GM06990 (cell line): ENCODE results near the gene RANGRF.

ENCODE experiments used
- DNase-seq: peaks from one replicate; pipeline ENCODE4 v3.0.0-alpha.2; 2011; ENCODE audit not compliant: insufficient read length; ENCODE audit errors: extremely low read depth
- H3K27me3 ChIP-seq: replicated peaks from 2 replicates; pipeline ENCODE4 v1.6.0; 2011; ENCODE audit warnings: low read length; ENCODE audit not compliant: control insufficient read depth, insufficient read depth
- H3K36me3 ChIP-seq: 2 replicates; pipeline ENCODE4 v1.5.1; 2011; ENCODE audit warnings: low read length; ENCODE audit not compliant: control insufficient read depth, insufficient read depth
- H3K4me3 ChIP-seq: replicated peaks from 2 replicates; pipeline ENCODE4 v1.5.1; 2011; ENCODE audit warnings: low read depth, mild to moderate bottlenecking, control low read depth, low read length
- TF ChIP-seq, protein P1 (sequence below): IDR thresholded peaks from 2 replicates; pipeline ENCODE4 v1.5.1; 2011; ENCODE audit warnings: low read length, control low read depth, mild to moderate bottlenecking, inconsistent platforms; ENCODE audit not compliant: insufficient read depth, poor library complexity, severe bottlenecking

RANGRF gene

GRCh38 chr17:8253801-8254200 is 34.7 kb upstream of the RANGRF start:
- Histone ChIP-seq H3K27me3 (no peaks in the 10 kb centered on the region), H3K36me3 (peaks cover 25% of the 10 kb centered on the region), H3K4me3 (no peak overlapping the region)
- no peak for DNase-seq
- TF ChIP-seq, protein P1, sequence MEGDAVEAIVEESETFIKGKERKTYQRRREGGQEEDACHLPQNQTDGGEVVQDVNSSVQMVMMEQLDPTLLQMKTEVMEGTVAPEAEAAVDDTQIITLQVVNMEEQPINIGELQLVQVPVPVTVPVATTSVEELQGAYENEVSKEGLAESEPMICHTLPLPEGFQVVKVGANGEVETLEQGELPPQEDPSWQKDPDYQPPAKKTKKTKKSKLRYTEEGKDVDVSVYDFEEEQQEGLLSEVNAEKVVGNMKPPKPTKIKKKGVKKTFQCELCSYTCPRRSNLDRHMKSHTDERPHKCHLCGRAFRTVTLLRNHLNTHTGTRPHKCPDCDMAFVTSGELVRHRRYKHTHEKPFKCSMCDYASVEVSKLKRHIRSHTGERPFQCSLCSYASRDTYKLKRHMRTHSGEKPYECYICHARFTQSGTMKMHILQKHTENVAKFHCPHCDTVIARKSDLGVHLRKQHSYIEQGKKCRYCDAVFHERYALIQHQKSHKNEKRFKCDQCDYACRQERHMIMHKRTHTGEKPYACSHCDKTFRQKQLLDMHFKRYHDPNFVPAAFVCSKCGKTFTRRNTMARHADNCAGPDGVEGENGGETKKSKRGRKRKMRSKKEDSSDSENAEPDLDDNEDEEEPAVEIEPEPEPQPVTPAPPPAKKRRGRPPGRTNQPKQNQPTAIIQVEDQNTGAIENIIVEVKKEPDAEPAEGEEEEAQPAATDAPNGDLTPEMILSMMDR, result no peak

DNA sequence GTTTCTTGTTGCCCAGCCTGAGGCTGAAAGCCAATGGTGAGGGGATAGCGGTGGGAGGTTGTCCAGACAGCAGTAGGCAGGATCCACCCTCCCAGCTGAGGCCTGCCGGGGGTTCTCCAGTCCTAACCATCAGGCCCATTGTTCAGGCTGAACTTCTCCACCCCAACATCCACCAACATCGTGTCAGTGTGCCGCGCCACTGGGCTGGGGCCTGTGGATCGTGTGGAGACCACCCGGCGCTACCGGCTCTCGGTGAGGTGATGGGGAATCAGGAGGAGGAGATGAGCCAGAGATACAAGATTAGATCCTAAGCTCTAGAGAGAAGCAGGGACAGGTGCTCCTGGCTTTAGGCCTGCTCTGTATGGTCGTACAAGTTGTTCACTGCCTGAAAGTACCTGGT is 33.6 kb upstream of the RANGRF start:
- H3K4me3 ChIP-seq, result no peak overlapping the region
- TF ChIP-seq, protein P1, result no peak
- DNase-seq, result no peak
- no peaks in the 10 kb centered on the region for H3K27me3 ChIP-seq
- peaks cover 25% of the 10 kb centered on the region for H3K36me3 ChIP-seq

DNA sequence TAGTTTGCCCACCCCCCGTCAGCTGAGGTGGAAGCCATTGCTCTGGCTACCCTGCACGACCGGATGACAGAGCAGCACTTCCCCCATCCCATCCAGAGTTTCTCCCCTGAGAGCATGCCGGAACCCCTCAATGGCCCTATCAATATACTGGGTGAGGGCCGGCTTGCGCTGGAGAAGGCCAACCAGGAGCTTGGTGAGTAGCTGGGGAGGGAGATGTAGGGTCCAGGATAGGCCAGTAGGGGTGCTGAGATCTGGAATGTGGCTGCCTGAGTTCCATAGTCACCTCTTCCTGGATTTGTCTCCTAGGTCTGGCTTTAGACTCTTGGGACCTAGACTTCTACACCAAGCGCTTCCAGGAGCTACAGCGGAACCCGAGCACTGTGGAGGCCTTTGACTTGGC is 33.0 kb upstream of the RANGRF start:
- Histone ChIP-seq H3K27me3 (no peaks in the 10 kb centered on the region), H3K36me3 (peaks cover 25% of the 10 kb centered on the region), H3K4me3 (no peak overlapping the region)
- no peak for DNase-seq
- TF ChIP-seq, protein P1, result no peak

DNA sequence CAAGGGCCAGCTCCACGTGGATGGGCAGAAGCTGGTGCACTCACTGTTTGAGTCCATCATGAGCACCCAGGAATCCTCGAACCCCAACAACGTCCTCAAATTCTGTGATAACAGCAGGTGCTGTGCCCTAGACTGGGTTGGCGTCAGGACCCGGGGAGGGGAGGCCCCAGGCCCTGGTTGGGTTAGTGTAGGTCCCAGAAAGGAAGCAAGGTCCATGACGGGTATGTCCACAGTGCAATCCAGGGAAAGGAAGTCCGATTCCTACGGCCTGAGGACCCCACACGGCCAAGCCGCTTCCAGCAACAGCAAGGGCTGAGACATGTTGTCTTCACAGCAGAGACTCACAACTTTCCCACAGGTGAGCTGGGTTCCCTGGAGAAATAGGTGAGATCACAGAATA is 32.2 kb upstream of the RANGRF start:
- TF ChIP-seq, protein P1, result no peak
- Histone ChIP-seq H3K4me3 (no peak overlapping the region), H3K36me3 (peaks cover 25% of the 10 kb centered on the region), H3K27me3 (no peaks in the 10 kb centered on the region)
- no peak for DNase-seq

- peaks cover 28% of the 10 kb centered on the region for H3K36me3 ChIP-seq
- no peak for DNase-seq
- no peak overlapping the region for H3K4me3 ChIP-seq
- no peaks in the 10 kb centered on the region for H3K27me3 ChIP-seq
- TF ChIP-seq, protein P1, result no peak
Measured at GRCh38 chr17:8256691-8257090, 31.8 kb upstream of the RANGRF start.

DNA sequence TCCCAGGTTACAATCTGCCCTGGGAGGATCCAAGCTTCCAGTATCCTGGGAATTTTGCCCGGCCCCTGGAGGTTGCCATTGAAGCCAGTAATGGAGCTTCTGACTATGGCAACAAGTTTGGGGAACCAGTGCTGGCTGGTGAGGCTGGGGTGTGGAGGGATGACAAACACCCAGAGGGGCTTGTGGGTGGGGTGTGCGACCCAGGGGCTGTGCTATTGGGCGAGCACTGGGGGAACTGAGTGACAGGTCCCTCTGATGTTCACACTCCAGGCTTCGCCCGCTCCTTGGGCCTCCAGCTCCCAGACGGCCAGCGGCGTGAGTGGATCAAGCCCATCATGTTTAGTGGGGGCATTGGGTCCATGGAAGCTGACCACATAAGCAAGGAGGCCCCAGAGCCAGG is 30.7 kb upstream of the RANGRF start:
- DNase-seq, result no peak
- TF ChIP-seq, protein P1, result no peak
- Histone ChIP-seq H3K4me3 (no peak overlapping the region), H3K27me3 (no peaks in the 10 kb centered on the region), H3K36me3 (peaks cover 31% of the 10 kb centered on the region)
